ENCODE data around the gene FBLN1.

- TF ChIP-seq KMT2A (CRISPR knock-in tag; IDR thresholded peaks at IDR 0.05) (no peak), CTCF (CRISPR knock-in tag; IDR thresholded peaks at IDR 0.05) (no peak)
Observed at GRCh38 chr22:45581549-45582080, 78.9 kb downstream of the FBLN1 start.

Data from HepG2 (cell line).